Liver (tissue), 9 donors: ENCODE results near the gene NCLN. TPM values are rescaled to one million over a fixed set of nuclear protein-coding genes. Genes with fewer than 3 reads are reported as not detected.

Experiments used
- DNase-seq: peaks from one replicate; pipeline ENCODE4 v3.0.0-alpha.2; 2017; ENCODE audit warnings: low spot score
- H3K27ac ChIP-seq, 2 donors: one replicate each; pipeline ENCODE4 v1.7.0; 2013; ENCODE audit warnings: inconsistent platforms in 2 of 2, low read length in 2 of 2, control low read depth in 1 of 2, low read depth in 1 of 2, mild to moderate bottlenecking in 1 of 2
- H3K27me3 ChIP-seq, 4 donors: one replicate each; pipeline versions ENCODE4 v1.6.1 to v1.7.0; 2013; ENCODE audit warnings: low read length in 3 of 4, inconsistent platforms in 1 of 4, mild to moderate bottlenecking in 1 of 4, moderate library complexity in 1 of 4; ENCODE audit not compliant: control insufficient read depth in 4 of 4, insufficient read depth in 4 of 4
- H3K36me3 ChIP-seq, 4 donors: one replicate each; pipeline versions ENCODE4 v1.6.1 to v1.7.0; 2013; ENCODE audit warnings: low read length in 3 of 4, mild to moderate bottlenecking in 3 of 4, low read depth in 1 of 4, moderate library complexity in 1 of 4; ENCODE audit not compliant: control insufficient read depth in 4 of 4, insufficient read depth in 3 of 4
- H3K4me1 ChIP-seq, 4 donors: one replicate each; pipeline versions ENCODE4 v1.6.1 to v1.7.0; 2013; ENCODE audit warnings: low read length in 3 of 4, mild to moderate bottlenecking in 3 of 4, moderate library complexity in 1 of 4; ENCODE audit not compliant: control insufficient read depth in 4 of 4, insufficient read depth in 4 of 4
- H3K4me3 ChIP-seq, 3 donors: one replicate each; pipeline versions ENCODE4 v1.6.1 to v1.7.0; 2013; ENCODE audit warnings: low read length in 3 of 3, control low read depth in 1 of 3, low read depth in 1 of 3, mild to moderate bottlenecking in 1 of 3
- H3K9ac ChIP-seq, 2 donors: one replicate each; pipeline ENCODE4 v1.7.0; 2013; ENCODE audit warnings: low read length in 2 of 2, mild to moderate bottlenecking in 2 of 2, moderate library complexity in 2 of 2, control low read depth in 1 of 2, low read depth in 1 of 2
- H3K9me3 ChIP-seq, 4 donors: one replicate each; pipeline versions ENCODE4 v1.6.1 to v1.7.0; 2013; ENCODE audit warnings: low read length in 3 of 4; ENCODE audit not compliant: control insufficient read depth in 4 of 4
- EGR1 ChIP-seq, 2 donors: IDR thresholded peaks; 2 replicates each; pipeline ENCODE4 v1.6.1; 2016 to 2018; ENCODE audit warnings: antibody characterized with exemption in 2 of 2, low read depth in 2 of 2
- FOXA1 ChIP-seq: IDR thresholded peaks from 2 replicates; pipeline ENCODE4 v1.6.1; 2016; ENCODE audit warnings: antibody characterized with exemption
- GABPA ChIP-seq, 2 donors: IDR thresholded peaks in 1 of 2; conservative IDR thresholded peaks in 1 of 2; 2 replicates each; pipeline ENCODE4 v1.6.1; 2016; ENCODE audit warnings: antibody characterized with exemption in 2 of 2, mild to moderate bottlenecking in 1 of 2, moderate library complexity in 1 of 2
- HNF4A ChIP-seq, 2 donors: conservative IDR thresholded peaks; 2 replicates each; pipeline ENCODE4 v1.6.1; 2016; ENCODE audit warnings: antibody characterized with exemption in 2 of 2, mild to moderate bottlenecking in 2 of 2
- HNF4G ChIP-seq: IDR thresholded peaks from 2 replicates; pipeline ENCODE4 v1.6.1; 2016; ENCODE audit warnings: antibody characterized with exemption
- JUND ChIP-seq, 2 donors: IDR thresholded peaks; 2 replicates each; pipeline ENCODE4 v1.6.1; 2016; ENCODE audit warnings: antibody characterized with exemption in 2 of 2
- NR2F2 ChIP-seq: IDR thresholded peaks from 2 replicates; pipeline ENCODE4 v1.6.1; 2016; ENCODE audit warnings: antibody characterized with exemption
- RAD21 ChIP-seq, 2 donors: IDR thresholded peaks; 2 replicates each; pipeline ENCODE4 v1.6.1; 2016; ENCODE audit warnings: antibody characterized with exemption in 2 of 2, mild to moderate bottlenecking in 2 of 2
- RXRA ChIP-seq, 2 donors: IDR thresholded peaks; 2 replicates each; pipeline ENCODE4 v1.6.1; 2017 to 2018; ENCODE audit warnings: antibody characterized with exemption in 2 of 2, mild to moderate bottlenecking in 1 of 2
- SP1 ChIP-seq: IDR thresholded peaks from 2 replicates; pipeline ENCODE4 v1.6.1; 2018; ENCODE audit warnings: antibody characterized with exemption, mild to moderate bottlenecking
- TAF1 ChIP-seq: conservative IDR thresholded peaks from 2 replicates; pipeline ENCODE4 v1.6.1; 2016; ENCODE audit warnings: antibody characterized with exemption, mild to moderate bottlenecking
- YY1 ChIP-seq: IDR thresholded peaks from 2 replicates; pipeline ENCODE4 v1.6.1; 2016; ENCODE audit warnings: antibody characterized with exemption, mild to moderate bottlenecking
- WGBS: extraction: QIAGEN DNeasy Blood & Tissue Kit; methylation state at CpG from one replicate; pipeline ENCODE4 v1.1.7; 2013; 5-methylcytosine and 5-hydroxymethylcytosine counted together
- polyA plus RNA-seq, 2 donors: library from polyadenylated mRNA; stranded (reverse) in 1 of 2; unstranded in 1 of 2; fragments of 200-250 nt in 1 of 2; fragments of >200 nt in 1 of 2; fragmentation: Nextera tagmentation in 1 of 2; extraction: Ambion mirVana in 1 of 2; gene quantifications; one replicate each; pipeline versions ENCODE4 v1.2.1 to v1.2.3, GENCODE V29; 2013 to 2015
- total RNA-seq, 2 donors: library from RNA; depleted of rRNA; stranded (reverse); fragments of >200 nt; gene quantifications; one replicate each; pipeline ENCODE4 v1.2.3, GENCODE V29; 2014
- TF ChIP-seq, protein P1 (sequence below): IDR thresholded peaks from 2 replicates; pipeline ENCODE4 v1.6.1; 2016; ENCODE audit warnings: antibody characterized with exemption
- TF ChIP-seq, protein P2 (sequence below): IDR thresholded peaks from 2 replicates; pipeline ENCODE4 v1.6.1; 2016; ENCODE audit warnings: antibody characterized with exemption
- TF ChIP-seq, protein P3 (sequence below): IDR thresholded peaks from 2 replicates; pipeline ENCODE4 v1.6.1; 2016; ENCODE audit warnings: antibody characterized with exemption, mild to moderate bottlenecking
- donor health status: healthy.
- donor health status: healthy.
- donor health status: healthy.
- donor health status: healthy.
- donor health status: healthy.

The NCLN gene
- total and polyA plus RNA-seq, 4 donors, result 29.5 to 50.8 (median 38.4) TPM

DNA sequence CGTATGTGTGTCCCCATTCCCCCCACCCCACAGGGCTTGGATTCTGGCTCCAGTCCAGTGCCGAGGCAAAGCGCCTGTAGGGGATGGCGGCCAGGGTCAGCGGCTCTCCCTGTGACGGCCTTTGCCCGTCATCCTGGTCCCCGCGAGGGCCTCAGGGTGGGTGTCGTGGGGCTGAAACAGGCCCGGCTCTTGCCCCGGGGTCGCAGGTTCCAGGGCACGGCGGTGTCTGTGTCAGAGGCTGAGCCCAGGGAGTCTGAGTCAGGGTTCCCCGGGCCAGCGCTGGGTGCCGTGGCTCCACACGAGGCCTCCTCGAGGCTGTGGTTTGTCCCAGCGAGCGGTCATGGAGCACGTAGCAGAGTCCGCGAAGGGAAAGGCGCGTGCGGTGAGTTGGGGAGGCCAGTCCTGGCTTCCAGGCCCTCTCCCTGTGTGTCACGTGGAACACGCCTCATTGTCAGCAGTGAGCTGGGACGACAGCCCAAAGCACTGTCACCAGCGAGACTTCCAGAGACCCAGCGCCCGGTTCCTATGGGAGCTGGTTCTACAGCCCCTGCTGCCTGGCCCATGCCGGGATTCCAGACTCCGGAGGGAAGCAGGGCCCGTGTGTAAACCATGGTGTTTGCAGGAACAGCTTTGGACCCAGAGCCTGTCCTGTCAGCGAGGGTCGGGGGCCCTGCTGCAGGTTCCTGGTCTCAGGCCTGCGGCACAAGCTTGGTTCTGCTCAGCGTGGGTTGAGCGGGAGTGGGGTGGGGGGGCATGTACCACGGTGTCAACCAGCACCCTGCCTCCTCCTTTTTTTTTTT, 13.4 kb downstream of the NCLN start:
- Histone ChIP-seq H3K9ac (no peak overlapping the region), H3K4me3 (no peak overlapping the region), H3K27me3 (no peaks in the 10 kb centered on the region), H3K9me3 (no peaks in the 10 kb centered on the region), H3K27ac (no peak overlapping the region), H3K4me1 (no peaks in the 10 kb centered on the region), H3K36me3 (peaks cover 2 to 18% (median 4%) of the 10 kb centered on the region in 4 donors)
- DNase-seq, result no peak
- WGBS, result 95% methylated on average over 43 of the region's 43 CpGs
- TF ChIP-seq TAF1 (no peak), HNF4G (no peak), RXRA (IDR thresholded peaks at IDR 0.05) (no peak), FOXA1 (no peak), GABPA (IDR thresholded peaks at IDR 0.05 in 1 of 2, conservative IDR thresholded peaks at IDR 0.05 in 1 of 2) (no peak), JUND (IDR thresholded peaks at IDR 0.05) (no peak), HNF4A (conservative IDR thresholded peaks at IDR 0.05) (no peak), NR2F2 (no peak), YY1 (no peak), SP1 (no peak)
- TF ChIP-seq, protein P1, sequence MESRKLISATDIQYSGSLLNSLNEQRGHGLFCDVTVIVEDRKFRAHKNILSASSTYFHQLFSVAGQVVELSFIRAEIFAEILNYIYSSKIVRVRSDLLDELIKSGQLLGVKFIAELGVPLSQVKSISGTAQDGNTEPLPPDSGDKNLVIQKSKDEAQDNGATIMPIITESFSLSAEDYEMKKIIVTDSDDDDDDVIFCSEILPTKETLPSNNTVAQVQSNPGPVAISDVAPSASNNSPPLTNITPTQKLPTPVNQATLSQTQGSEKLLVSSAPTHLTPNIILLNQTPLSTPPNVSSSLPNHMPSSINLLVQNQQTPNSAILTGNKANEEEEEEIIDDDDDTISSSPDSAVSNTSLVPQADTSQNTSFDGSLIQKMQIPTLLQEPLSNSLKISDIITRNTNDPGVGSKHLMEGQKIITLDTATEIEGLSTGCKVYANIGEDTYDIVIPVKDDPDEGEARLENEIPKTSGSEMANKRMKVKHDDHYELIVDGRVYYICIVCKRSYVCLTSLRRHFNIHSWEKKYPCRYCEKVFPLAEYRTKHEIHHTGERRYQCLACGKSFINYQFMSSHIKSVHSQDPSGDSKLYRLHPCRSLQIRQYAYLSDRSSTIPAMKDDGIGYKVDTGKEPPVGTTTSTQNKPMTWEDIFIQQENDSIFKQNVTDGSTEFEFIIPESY, result no peak
- TF ChIP-seq, protein P2, sequence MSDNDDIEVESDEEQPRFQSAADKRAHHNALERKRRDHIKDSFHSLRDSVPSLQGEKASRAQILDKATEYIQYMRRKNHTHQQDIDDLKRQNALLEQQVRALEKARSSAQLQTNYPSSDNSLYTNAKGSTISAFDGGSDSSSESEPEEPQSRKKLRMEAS, result no peak
- TF ChIP-seq, protein P3, sequence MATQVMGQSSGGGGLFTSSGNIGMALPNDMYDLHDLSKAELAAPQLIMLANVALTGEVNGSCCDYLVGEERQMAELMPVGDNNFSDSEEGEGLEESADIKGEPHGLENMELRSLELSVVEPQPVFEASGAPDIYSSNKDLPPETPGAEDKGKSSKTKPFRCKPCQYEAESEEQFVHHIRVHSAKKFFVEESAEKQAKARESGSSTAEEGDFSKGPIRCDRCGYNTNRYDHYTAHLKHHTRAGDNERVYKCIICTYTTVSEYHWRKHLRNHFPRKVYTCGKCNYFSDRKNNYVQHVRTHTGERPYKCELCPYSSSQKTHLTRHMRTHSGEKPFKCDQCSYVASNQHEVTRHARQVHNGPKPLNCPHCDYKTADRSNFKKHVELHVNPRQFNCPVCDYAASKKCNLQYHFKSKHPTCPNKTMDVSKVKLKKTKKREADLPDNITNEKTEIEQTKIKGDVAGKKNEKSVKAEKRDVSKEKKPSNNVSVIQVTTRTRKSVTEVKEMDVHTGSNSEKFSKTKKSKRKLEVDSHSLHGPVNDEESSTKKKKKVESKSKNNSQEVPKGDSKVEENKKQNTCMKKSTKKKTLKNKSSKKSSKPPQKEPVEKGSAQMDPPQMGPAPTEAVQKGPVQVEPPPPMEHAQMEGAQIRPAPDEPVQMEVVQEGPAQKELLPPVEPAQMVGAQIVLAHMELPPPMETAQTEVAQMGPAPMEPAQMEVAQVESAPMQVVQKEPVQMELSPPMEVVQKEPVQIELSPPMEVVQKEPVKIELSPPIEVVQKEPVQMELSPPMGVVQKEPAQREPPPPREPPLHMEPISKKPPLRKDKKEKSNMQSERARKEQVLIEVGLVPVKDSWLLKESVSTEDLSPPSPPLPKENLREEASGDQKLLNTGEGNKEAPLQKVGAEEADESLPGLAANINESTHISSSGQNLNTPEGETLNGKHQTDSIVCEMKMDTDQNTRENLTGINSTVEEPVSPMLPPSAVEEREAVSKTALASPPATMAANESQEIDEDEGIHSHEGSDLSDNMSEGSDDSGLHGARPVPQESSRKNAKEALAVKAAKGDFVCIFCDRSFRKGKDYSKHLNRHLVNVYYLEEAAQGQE, result no peak

DNA sequence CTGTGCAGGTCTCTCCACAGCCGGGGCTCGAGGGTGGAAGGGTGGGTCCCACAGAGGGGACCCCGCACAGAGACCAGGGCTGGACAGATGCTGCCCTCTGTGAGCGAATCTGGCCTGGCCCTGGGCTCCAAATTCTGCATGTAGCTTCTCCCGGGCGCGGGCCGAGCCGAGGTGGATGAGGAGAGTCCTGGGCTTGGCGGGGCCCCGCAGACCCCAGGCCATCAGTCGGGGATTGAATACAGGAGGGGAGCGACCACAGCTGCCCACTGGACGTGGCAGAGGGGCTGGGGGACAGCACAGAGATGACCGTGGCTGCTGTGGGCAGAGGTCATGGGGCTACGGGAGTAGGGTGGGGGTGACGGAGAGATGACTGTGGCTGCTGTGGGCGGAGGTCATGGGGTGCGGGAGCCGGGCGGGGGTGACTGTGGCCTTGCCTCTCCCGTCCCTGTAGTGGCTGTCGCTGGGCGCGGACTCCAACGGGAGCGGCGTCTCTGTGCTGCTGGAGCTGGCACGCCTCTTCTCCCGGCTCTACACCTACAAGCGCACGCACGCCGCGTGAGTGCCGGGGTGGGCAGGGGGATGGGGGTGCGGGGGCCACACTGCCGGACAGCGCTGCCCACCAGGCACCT, 15.5 kb downstream of the NCLN start:
- Histone ChIP-seq H3K4me1 (no peaks in the 10 kb centered on the region), H3K27ac (no peak overlapping the region), H3K9me3 (no peaks in the 10 kb centered on the region), H3K27me3 (no peaks in the 10 kb centered on the region), H3K36me3 (peaks cover 2 to 26% (median 10%) of the 10 kb centered on the region in 4 donors), H3K9ac (no peak overlapping the region), H3K4me3 (no peak overlapping the region)
- TF ChIP-seq TAF1 (no peak), RAD21 (IDR thresholded peaks at IDR 0.05) (no peak), EGR1 (IDR thresholded peaks at IDR 0.05; ENCODE audit: low read depth in 2 of 2) (no peak), NR2F2 (no peak), SP1 (no peak), HNF4G (no peak), HNF4A (conservative IDR thresholded peaks at IDR 0.05) (no peak)
- TF ChIP-seq, protein P2, result no peak
- TF ChIP-seq, protein P3, result no peak
- WGBS, result 96% methylated on average over 39 of the region's 39 CpGs
- no peak for DNase-seq
